HEK293T (cell line): ENCODE measurements around the gene SLC4A1.

ENCODE experiments used
- CTCF ChIA-PET: fragments of 350-600 bp; formaldehyde crosslinking; extraction: SDS; loops from one replicate; lab custom pipeline; 2021; ENCODE audit warnings: antibody characterized with exemption, inconsistent platforms; lab: Yijun Ruan, JAX
- POLR2A ChIA-PET: fragments of 350-600 bp; formaldehyde crosslinking; extraction: SDS; loops from one replicate; lab custom pipeline; 2020; ENCODE audit warnings: antibody characterized with exemption, inconsistent platforms; lab: Yijun Ruan, JAX
- DNase-seq: peaks from one replicate; pipeline ENCODE4 v3.0.0; 2012; ENCODE audit warnings: mixed read lengths; ENCODE audit errors: extremely low spot score
- ARNT ChIP-seq: fragments of 450-650 bp; IDR thresholded peaks from 2 replicates; pipeline ENCODE4 v1.6.1; 2017; ENCODE audit warnings: mild to moderate bottlenecking
- BHLHE40 ChIP-seq: fragments of 450-650 bp; IDR thresholded peaks from 2 replicates; pipeline ENCODE4 v1.6.1; 2016; ENCODE audit warnings: mild to moderate bottlenecking, moderate library complexity, borderline replicate concordance
- CTBP1 ChIP-seq: fragments of 450-650 bp; IDR thresholded peaks from 2 replicates; pipeline ENCODE4 v1.6.1; 2016; ENCODE audit warnings: borderline replicate concordance
- ELF4 ChIP-seq: fragments of 450-650 bp; IDR thresholded peaks from 2 replicates; pipeline ENCODE4 v1.6.1; 2017; ENCODE audit warnings: antibody characterized with exemption
- FOXA1 ChIP-seq: fragments of 450-650 bp; IDR thresholded peaks from 2 replicates; pipeline ENCODE4 v1.6.1; 2016; ENCODE audit warnings: mild to moderate bottlenecking
- FOXK2 ChIP-seq: fragments of 450-650 bp; IDR thresholded peaks from 2 replicates; pipeline ENCODE4 v1.6.1; 2016; ENCODE audit warnings: mild to moderate bottlenecking
- FOXM1 ChIP-seq: fragments of 450-650 bp; IDR thresholded peaks from 2 replicates; pipeline ENCODE4 v1.6.1; 2017; ENCODE audit warnings: mild to moderate bottlenecking, borderline replicate concordance
- HDGF ChIP-seq: fragments of 450-650 bp; IDR thresholded peaks from 2 replicates; pipeline ENCODE4 v1.6.1; 2017; ENCODE audit warnings: antibody characterized with exemption, borderline replicate concordance
- L3MBTL2 ChIP-seq: fragments of 450-650 bp; conservative IDR thresholded peaks from 2 replicates; pipeline ENCODE4 v1.6.1; 2016; ENCODE audit warnings: mild to moderate bottlenecking
- LEF1 ChIP-seq: fragments of 450-650 bp; IDR thresholded peaks from 2 replicates; pipeline ENCODE4 v1.6.1; 2017; ENCODE audit warnings: mild to moderate bottlenecking, borderline replicate concordance
- NFRKB ChIP-seq: fragments of 450-650 bp; IDR thresholded peaks from 2 replicates; pipeline ENCODE4 v1.6.1; 2016; ENCODE audit warnings: mild to moderate bottlenecking, moderate library complexity
- PKNOX1 ChIP-seq: fragments of 450-650 bp; IDR thresholded peaks from 2 replicates; pipeline ENCODE4 v1.6.1; 2016
- SP1 ChIP-seq: fragments of 450-650 bp; IDR thresholded peaks from 2 replicates; pipeline ENCODE4 v1.6.1; 2017
- SUZ12 ChIP-seq: fragments of 450-650 bp; IDR thresholded peaks from 2 replicates; pipeline ENCODE4 v1.6.1; 2016; ENCODE audit warnings: mild to moderate bottlenecking
- TARDBP ChIP-seq: fragments of 450-650 bp; IDR thresholded peaks from 2 replicates; pipeline ENCODE4 v1.6.1; 2016
- ZNF384 ChIP-seq: fragments of 450-650 bp; IDR thresholded peaks from 2 replicates; pipeline ENCODE4 v1.6.1; 2016

SLC4A1 gene

GRCh38 chr17:44213403-44214229 is 54.3 kb downstream of the SLC4A1 start:
- ChIA-PET CTCF (interaction anchor here (0.5 to 0.8 kb wide), 2 partner anchors 62 to 136 kb away, joined by 3 read pairs; no protein-coding TSS in a partner anchor), POLR2A (interaction anchor here (1.0 to 1.1 kb wide), 2 partner anchors 49 to 128 kb away, joined by 3 to 4 read pairs; no protein-coding TSS in a partner anchor)
- TF ChIP-seq BHLHE40 (no peak), CTBP1 (no peak), ARNT (no peak), ELF4 (no peak)
- no peak for DNase-seq

- CTCF ChIA-PET = interaction anchor here (0.5 to 0.8 kb wide), 2 partner anchors 63 to 137 kb away, joined by 3 read pairs; no protein-coding TSS in a partner anchor
- POLR2A ChIA-PET = interaction anchor here (1.1 to 3.4 kb wide), 2 partner anchors 8 to 129 kb away, joined by 3 to 26 read pairs; partner anchors contain the start of gene UBTF
- no peak for TF ChIP-seq NFRKB
- no peak for TF ChIP-seq TARDBP
- TF ChIP-seq L3MBTL2 = no peak
- no peak for TF ChIP-seq ARNT
- TF ChIP-seq FOXK2 = no peak
- no peak for TF ChIP-seq BHLHE40
- no peak for TF ChIP-seq FOXM1
- no peak for TF ChIP-seq SP1
- TF ChIP-seq PKNOX1 = no peak
- TF ChIP-seq HDGF = no peak
- no peak for TF ChIP-seq SUZ12
- DNase-seq = no peak
These were observed 55.2 kb downstream of the SLC4A1 start for GRCh38 chr17:44212507-44213402.

GRCh38 chr17:44211281-44212265 is 56.4 kb downstream of the SLC4A1 start:
- CTCF ChIA-PET = interaction anchor here (0.8 to 2.4 kb wide), 6 partner anchors 10 to 146 kb away, joined by 3 to 14 read pairs (median 3); partner anchors contain the start of gene GRN

DNA sequence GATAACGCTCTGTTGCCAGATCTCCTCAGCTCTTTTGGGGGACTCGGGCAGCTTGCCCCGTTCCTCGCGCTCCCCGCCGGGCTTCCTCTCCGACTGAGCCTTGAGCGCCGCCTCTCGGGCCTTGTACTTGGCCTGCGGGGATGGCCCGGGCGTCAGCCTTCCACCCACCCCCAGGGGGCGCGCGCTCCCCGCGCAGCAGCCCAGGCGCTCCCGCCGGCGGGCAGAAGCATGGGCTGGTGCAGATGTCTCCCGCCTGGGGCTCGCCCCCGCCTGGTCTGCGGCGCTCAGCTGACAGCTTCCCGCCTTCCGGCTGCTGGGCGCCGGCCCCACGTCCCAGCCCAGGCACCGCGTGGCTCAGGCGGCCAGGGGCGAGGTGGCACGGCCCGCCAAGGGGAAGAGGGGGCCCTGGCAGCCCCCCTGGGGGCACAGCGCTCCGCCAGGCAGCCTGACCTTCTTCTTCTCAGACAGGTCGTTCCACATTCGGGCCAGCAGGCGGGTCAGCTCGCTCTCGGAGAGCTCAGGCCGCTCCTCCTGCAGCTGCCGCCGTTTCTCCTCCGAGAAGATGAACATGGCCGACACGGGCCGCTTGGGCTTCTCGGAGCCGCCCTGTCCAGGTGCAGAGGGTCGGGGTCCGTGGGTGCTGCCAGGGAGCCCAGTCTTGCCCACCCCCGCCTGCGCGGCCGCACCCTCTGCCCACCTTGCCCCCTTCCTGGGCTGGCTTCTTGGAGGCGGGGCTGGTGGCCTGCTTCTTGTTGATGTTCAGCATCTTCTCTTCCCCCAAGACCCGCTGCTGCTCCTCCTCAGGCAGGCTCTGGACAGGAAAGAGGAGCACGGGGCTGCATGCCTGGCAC is 57.4 kb downstream of the SLC4A1 start:
- ChIA-PET POLR2A (interaction anchor here (1.0 to 3.4 kb wide), 8 partner anchors 10 to 135 kb away, joined by 3 to 26 read pairs (median 7); partner anchors contain the start of genes ATXN7L3, GRN, SLC25A39 and TMUB2), CTCF (interaction anchor here (0.6 to 2.4 kb wide), 15 partner anchors 9 to 170 kb away, joined by 3 to 14 read pairs (median 4); partner anchors contain the start of genes FAM171A2, GRN and TMUB2)
- TF ChIP-seq LEF1 = no peak
- TF ChIP-seq L3MBTL2 = peak; percentile 57; the same call in 1 of the 2 replicates
- TF ChIP-seq FOXM1 = 0 out of 2 replicates have a peak, but pooled peaks have one; percentile 22
- no peak for TF ChIP-seq BHLHE40
- TF ChIP-seq ARNT = peak; percentile 52; the same call in 1 of the 2 replicates
- TF ChIP-seq FOXA1 = no peak
- 0 out of 2 replicates have a peak, but pooled peaks have one; percentile 42 for TF ChIP-seq HDGF
- peak; percentile 90 for DNase-seq

More at GRCh38 chr17:44211281-44212265, 56.4 kb downstream of the SLC4A1 start:
- TF ChIP-seq ZNF384 (no peak), PKNOX1 (no peak), BHLHE40 (no peak), ARNT (no peak)
- POLR2A ChIA-PET = interaction anchor here (1.2 to 3.4 kb wide), 4 partner anchors 9 to 133 kb away, joined by 4 to 26 read pairs (median 11); partner anchors contain the start of genes ATXN7L3, GRN and UBTF
- DNase-seq = no peak

- ChIA-PET POLR2A (interaction anchor here (1.0 to 3.4 kb wide), 8 partner anchors 9 to 135 kb away, joined by 3 to 26 read pairs (median 7); partner anchors contain the start of genes ATXN7L3, GRN, SLC25A39 and TMUB2), CTCF (interaction anchor here (0.6 to 2.4 kb wide), 11 partner anchors 8 to 170 kb away, joined by 3 to 14 read pairs (median 5); partner anchors contain the start of genes FAM171A2 and GRN)
- TF ChIP-seq ELF4 (no peak), ZNF384 (no peak), FOXA1 (no peak), ARNT (no peak), TARDBP (no peak), CTBP1 (no peak), SUZ12 (no peak), HDGF (no peak), PKNOX1 (no peak)
- DNase-seq = no peak
These were observed 58.1 kb downstream of the SLC4A1 start for GRCh38 chr17:44209786-44210341.
